ENCODE measurements around the gene SMAD9. TPM values are rescaled to one million over a fixed set of nuclear protein-coding genes. Genes with fewer than 3 reads are reported as not detected.

The SMAD9 gene
- total and polyA plus RNA-seq, 2 of the 8 experiments (the other 6 are each of a cell fraction or from before 2014, with no cell fraction given) = 0.45 to 1.0 TPM

GRCh38 chr13:36910545-36910944 lies 9.5 kb downstream of the SMAD9 start:
- H3K27ac ChIP-seq (ENCODE audit: low read depth, low read length) = no peak overlapping the region
- FAIRE-seq = no peak

More at GRCh38 chr13:36910545-36910944, 9.5 kb downstream of the SMAD9 start:
- H2BK5ac ChIP-seq (ENCODE audit: low read depth, low read length) = no peak overlapping the region
- H2BK12ac ChIP-seq (ENCODE audit: low read depth, low read length) = no peak overlapping the region
- no peaks in the 10 kb centered on the region for H3K79me2 ChIP-seq (ENCODE audit: control insufficient read depth in 1 of 2, insufficient read depth in 2 of 2, low read length in 2 of 2)
- H3K14ac ChIP-seq (ENCODE audit: insufficient read length) = no peak overlapping the region
- DNase-seq (ENCODE audit: low read depth in 1 of 2, low spot score in 2 of 2) = no peak
- H3K36me3 ChIP-seq (ENCODE audit: control insufficient read depth in 2 of 4, insufficient read depth in 4 of 4, low read length in 3 of 4) = no peaks in the 10 kb centered on the region
- H4K8ac ChIP-seq (ENCODE audit: extremely low read depth, insufficient read depth, low read length) = no peak overlapping the region
- no peak overlapping the region for H3K23ac ChIP-seq (ENCODE audit: insufficient read length)
- H3K4me1 ChIP-seq (replicated peaks in 1 of 4; ENCODE audit: control insufficient read depth in 3 of 4, insufficient read depth in 4 of 4, low read length in 3 of 4) = no peaks in the 10 kb centered on the region
- H4K91ac ChIP-seq (replicated peaks; ENCODE audit: insufficient read length, low read length) = no peak overlapping the region
- no peaks in the 10 kb centered on the region for H3K79me1 ChIP-seq (ENCODE audit: low read depth, low read length)
- no peak overlapping the region for H2BK15ac ChIP-seq (ENCODE audit: low read length)
- no peak overlapping the region for H4K5ac ChIP-seq (ENCODE audit: insufficient read length, low read depth, low read length)
- POLR2A ChIA-PET (ENCODE audit: partially characterized antibody) = no interaction called here
- no peak overlapping the region for H3K18ac ChIP-seq (ENCODE audit: extremely low read depth, low read length)
- H3K23me2 ChIP-seq (ENCODE audit: low read depth, low read length) = no peaks in the 10 kb centered on the region
- no peak overlapping the region for H2BK120ac ChIP-seq (replicated peaks; ENCODE audit: low read depth, low read length)
- CTCF ChIA-PET (ENCODE audit: partially characterized antibody) = interaction anchor here (0.7 to 0.9 kb wide), 2 partner anchors 40 to 95 kb away, joined by 3 read pairs; no protein-coding TSS in a partner anchor
- H3K4ac ChIP-seq (replicated peaks; ENCODE audit: insufficient read length, low read depth, low read length) = no peak overlapping the region
- H3K9me3 ChIP-seq (ENCODE audit: insufficient read depth in 2 of 2, low read depth in 1 of 2, low read length in 1 of 2) = no peaks in the 10 kb centered on the region
- WGBS, 2 experiments (ENCODE audit: extremely low coverage in 1 of 2, insufficient coverage in 1 of 2, insufficient read length in 1 of 2, insufficient replicate concordance in 2 of 2, low coverage in 1 of 2, low lambda C conversion rate in 2 of 2, missing lambda C conversion rate in 1 of 2) = 93% methylated on average over 1 of the region's 1 CpG; no CpG with 5 or more reads in 1 of the 2 experiments
- no peak overlapping the region for H3K9ac ChIP-seq (replicated peaks in 1 of 4; ENCODE audit: extremely low read depth in 1 of 4, low read depth in 3 of 4, low read length in 3 of 4)
- no peak overlapping the region for H2AK5ac ChIP-seq (ENCODE audit: low read depth, low read length)
- H4K20me1 ChIP-seq (replicated peaks in 1 of 2; ENCODE audit: control insufficient read depth in 1 of 2, insufficient read depth in 2 of 2, low read length in 2 of 2) = no peaks in the 10 kb centered on the region
- no peak overlapping the region for H3K4me2 ChIP-seq (ENCODE audit: insufficient read depth in 1 of 2, low read depth in 2 of 2, low read length in 2 of 2)
- 0 out of 2 replicates have a peak overlapping the region, but pooled peaks have one; percentile 16 for H2AFZ ChIP-seq (ENCODE audit: low read length)
- no peaks in the 10 kb centered on the region for H3K27me3 ChIP-seq (replicated peaks in 1 of 4; ENCODE audit: control insufficient read depth in 3 of 4, extremely low read depth in 1 of 4, insufficient read depth in 3 of 4, low read length in 3 of 4)
- TF ChIP-seq RXRA (IDR thresholded peaks at IDR 0.05; ENCODE audit: insufficient read depth, low read depth, low read length) (no peak), CHD1 (IDR thresholded peaks at IDR 0.05; ENCODE audit: low read depth, low read length) (no peak), PHF8 (conservative IDR thresholded peaks at IDR 0.05; ENCODE audit: low read depth, low read length) (no peak), RNF2 (IDR thresholded peaks at IDR 0.05; ENCODE audit: borderline replicate concordance, low read depth, low read length, missing control alignments, poor library complexity, severe bottlenecking) (no peak), SP4 (IDR thresholded peaks at IDR 0.05; ENCODE audit: low read length) (no peak), RAD21 (IDR thresholded peaks at IDR 0.05 in 1 of 2, conservative IDR thresholded peaks at IDR 0.05 in 1 of 2; ENCODE audit: low read depth in 2 of 2, low read length in 2 of 2) (no peak), EP300 (IDR thresholded peaks at IDR 0.05; ENCODE audit: borderline replicate concordance in 1 of 2, low read depth in 2 of 2, low read length in 2 of 2) (no peak), ATF3 (IDR thresholded peaks at IDR 0.05; ENCODE audit: insufficient read depth, low read depth, low read length) (no peak)
- H3K4me3 ChIP-seq (ENCODE audit: extremely low read depth in 1 of 4, insufficient read depth in 2 of 4, low read depth in 3 of 4, low read length in 4 of 4) = no peak overlapping the region
- no peak overlapping the region for H3K56ac ChIP-seq (replicated peaks; ENCODE audit: insufficient read length, low read depth, low read length)
- H2BK20ac ChIP-seq (ENCODE audit: low read length) = no peak overlapping the region
